Right hindlimb (tissue), 1 donor: Measurements from ENCODE around the gene PLEKHJ1.
"Not testable (repeated sequence)": the region's sequence is repeated elsewhere in the genome, so short reads cannot be mapped to it uniquely, and the experiment has no call there.

Experiments
- DNase-seq: peaks from one replicate; pipeline ENCODE4 v3.0.0-alpha.2; 2018

Gene PLEKHJ1

GRCh38 chr19:2217591-2217990, 18.5 kb downstream of the PLEKHJ1 start:
- DNase-seq = no peak

- DNase-seq = no peak
These were observed 19.5 kb downstream of the PLEKHJ1 start for GRCh38 chr19:2216361-2217225.

DNA sequence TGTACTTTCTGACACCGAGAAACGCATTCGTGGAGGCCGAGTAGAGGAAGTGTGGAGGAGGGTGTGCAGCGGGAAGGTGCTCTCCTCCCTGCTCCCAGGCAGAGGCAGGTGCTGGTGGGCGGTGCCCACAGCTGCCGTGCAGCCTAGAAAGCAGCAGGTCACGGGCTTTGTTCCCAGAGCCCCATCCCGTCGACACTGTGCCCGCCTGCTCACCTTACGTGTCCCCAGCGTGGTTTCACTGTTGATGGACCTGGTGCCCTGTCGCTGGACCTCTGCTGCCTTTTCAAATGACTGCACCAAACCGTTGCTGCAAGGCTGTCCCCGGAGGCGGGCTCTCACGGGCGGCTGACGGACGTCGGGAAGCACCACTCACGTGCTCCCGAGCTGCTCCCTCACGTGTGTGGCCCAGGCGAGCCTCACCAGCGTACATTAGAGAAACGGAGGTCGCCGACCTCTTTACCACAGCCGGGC, 20.8 kb downstream of the PLEKHJ1 start:
- no peak for DNase-seq

GRCh38 chr19:2214251-2214650, 21.9 kb downstream of the PLEKHJ1 start:
- DNase-seq = peak; percentile 74

GRCh38 chr19:2213799-2214198, 22.3 kb downstream of the PLEKHJ1 start:
- peak; percentile 91 for DNase-seq

- no peak for DNase-seq
These were observed 23.0 kb downstream of the PLEKHJ1 start for GRCh38 chr19:2212861-2213711.

- DNase-seq = no peak
These were observed 25.0 kb downstream of the PLEKHJ1 start for GRCh38 chr19:2210987-2211740.

DNA sequence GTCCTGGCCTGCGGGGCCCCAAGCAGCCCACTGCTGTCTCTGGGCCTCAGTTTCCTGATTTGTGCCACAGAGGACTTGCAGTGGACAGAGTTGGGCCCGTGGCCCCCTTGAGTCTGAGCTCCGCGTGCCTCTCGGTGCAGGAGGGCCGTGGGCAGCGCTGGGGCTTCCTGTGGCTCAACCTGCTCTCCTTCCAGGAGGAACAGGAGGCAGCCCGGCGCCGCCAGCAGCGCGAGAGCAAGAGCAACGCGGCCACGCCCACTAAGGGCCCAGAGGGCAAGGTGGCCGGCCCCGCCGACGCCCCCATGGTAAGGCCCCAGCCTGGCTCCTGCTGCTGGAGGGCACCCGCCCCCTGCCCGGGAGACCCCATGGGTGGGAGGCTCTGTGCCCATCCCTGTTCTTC, 25.9 kb downstream of the PLEKHJ1 start:
- no peak for DNase-seq

DNA sequence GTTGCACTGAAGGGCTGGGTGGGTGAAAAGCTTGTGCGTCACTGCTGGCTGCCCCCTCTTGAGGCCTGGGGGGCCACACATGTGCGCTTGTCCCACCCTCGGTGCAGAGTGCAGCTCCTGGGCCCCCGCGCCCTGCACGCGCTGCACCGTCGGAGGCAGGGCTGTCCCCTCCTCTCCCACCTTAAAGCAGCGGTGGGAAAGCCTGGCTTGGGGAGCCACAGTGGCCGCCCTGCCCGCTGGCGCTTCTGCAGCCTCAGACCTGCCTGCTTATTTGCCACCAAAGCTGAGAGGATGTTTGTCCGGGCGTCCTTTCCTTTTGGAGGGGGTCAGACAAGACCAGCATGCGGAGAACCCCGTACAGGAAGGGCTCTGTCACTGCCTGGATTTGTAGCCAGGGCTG, 26.7 kb downstream of the PLEKHJ1 start:
- DNase-seq = no peak

GRCh38 chr19:2208975-2209374, 27.2 kb downstream of the PLEKHJ1 start:
- DNase-seq = no peak

DNA sequence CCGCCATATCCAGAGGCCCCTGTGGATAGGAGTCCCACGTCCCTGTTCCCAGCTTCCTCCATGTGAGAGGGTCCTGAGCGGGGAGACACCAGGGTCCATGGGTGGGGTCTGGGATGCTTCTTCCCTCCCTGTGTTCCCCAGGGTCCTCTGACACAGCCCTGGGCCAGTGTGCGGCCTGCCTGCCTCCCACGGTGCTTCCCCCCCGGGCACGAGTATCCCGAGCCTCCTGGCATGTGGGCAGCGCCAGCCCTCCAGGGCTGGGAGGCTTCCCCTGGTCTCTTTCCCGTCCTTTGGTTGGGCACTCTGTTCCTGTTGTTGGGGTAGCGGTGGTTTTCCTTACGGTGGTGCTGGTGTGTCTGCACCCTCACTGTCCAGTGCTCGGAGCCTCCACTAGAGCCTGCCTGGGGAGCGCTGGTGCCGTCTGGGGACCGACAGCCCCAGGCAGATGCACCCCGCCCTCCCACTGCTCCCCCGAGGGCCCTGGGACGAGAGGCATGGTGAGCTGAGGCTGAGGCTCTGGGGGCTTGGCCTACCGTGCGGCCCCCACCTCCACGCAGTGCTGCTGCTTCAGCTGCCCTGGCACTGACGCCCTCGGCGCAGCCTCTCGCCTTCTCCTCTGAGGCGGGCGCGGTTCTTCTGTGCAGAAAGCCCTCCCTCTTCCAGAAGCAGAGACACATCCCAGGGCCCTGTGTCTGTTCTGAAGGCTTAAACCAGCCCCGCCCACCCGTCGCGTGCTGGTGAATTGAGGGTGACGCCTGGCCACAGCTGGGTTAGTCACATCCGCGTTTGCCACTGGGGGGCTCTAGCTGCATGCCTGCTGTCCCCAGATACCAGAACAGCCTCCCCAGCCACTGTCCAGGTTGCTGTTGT, 27.9 kb downstream of the PLEKHJ1 start:
- DNase-seq = peak; percentile 80

DNA sequence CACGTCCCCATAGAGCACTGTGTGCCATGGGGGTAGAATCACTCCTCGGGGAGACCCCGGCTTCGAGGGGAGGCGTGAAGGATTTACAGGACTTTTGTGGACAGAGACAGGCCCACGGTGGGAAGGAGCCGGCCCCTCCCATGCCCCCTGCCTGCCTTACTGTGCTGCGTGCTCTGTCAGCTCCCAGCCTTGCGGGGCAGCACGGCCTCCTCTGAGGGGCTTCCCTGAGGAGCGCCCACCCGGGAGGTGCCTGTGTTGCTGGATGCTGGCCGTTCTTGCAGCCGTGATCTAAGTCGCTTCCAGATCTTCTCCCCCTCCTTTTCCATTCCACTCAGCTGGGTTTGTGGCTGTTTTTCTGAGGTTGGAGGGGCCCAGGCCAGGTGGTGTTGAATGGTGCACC, 29.1 kb downstream of the PLEKHJ1 start:
- DNase-seq = no peak

GRCh38 chr19:2202366-2202765, 33.8 kb downstream of the PLEKHJ1 start:
- DNase-seq = no peak

GRCh38 chr19:2201473-2202148, 34.5 kb downstream of the PLEKHJ1 start:
- DNase-seq = no peak

- not testable (repeated sequence) for DNase-seq
These were observed 35.4 kb downstream of the PLEKHJ1 start for GRCh38 chr19:2200624-2201294.

- no peak for DNase-seq
These were observed 36.1 kb downstream of the PLEKHJ1 start for GRCh38 chr19:2199861-2200623.

DNA sequence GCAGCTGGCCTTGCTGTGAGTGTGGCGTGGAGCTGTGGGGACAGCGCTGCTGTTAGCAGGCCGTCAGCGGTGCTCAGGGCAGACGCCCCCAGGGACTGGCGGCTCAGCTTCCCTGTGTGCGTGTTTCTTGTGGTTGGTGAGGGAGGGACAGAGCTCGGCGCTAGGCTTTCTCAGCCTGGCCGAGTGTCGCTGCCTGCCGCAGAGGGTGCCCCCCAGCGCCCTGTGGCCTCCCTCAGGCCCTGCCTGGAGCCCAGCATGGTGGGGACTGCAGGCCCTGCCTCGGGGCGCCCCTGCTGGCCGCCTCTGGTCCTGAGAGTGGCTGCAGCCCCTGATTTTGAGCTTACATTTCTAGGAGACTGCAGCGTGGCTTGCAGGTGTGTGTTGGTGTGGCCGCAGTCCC, 36.9 kb downstream of the PLEKHJ1 start:
- no peak for DNase-seq

DNA sequence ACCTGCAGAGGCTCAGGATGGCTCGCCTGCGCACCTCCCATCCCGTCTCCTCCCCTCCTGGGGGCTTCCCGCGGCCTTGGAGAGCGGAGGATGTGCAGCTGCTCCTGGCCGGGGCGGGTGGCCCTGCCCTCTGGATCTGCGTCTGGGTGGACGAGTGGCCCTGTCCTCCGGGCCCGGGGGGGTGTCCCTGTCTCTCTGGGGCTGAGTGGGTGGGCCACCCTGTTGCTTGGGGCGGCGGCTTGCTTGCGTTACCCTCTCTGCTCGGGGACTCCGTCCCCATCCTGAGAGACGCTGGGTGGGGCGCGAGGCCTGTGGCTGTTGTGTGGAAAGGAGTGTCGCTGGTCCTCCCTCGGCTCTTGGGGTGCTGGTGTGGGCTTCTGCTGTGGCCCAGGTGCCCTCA, 37.8 kb downstream of the PLEKHJ1 start:
- DNase-seq = no peak

DNA sequence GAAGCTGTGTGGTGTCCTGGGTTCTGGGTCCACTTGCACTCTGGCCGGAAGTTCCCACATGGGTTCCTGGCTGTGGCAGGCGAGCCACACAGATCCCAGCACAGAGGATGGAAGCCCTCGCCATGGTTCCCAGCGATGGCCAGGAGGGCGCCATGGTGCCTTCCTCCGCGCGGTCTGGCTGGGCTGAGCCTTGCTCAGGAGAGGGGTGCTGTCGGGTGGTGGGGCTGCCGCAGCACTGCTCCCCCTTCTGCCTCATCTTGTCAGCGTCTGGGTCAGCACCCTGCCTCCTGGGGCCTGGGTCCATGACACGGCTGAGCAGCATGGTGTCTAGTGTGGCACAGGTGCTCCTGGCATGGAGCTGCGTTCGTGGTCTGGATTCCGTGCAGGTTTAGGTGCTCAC, 38.9 kb downstream of the PLEKHJ1 start:
- DNase-seq = no peak

GRCh38 chr19:2195914-2196313, 40.2 kb downstream of the PLEKHJ1 start:
- DNase-seq = no peak
